Activated T-helper 2 cell treated with anti-CD3 and anti-CD28 coated beads, Interferon-gamma antibody, Interleukin-2, Interleukin-4, amounts not matched to agents 10 μg/mL and 5 μg/mL and 100 μg/mL, durations not matched to agents 14 hours and 24 hours and 36 hours (primary cell): ENCODE measurements around the gene GOLGA6C. TPM values are rescaled to one million over a fixed set of nuclear protein-coding genes. Genes with fewer than 3 reads are reported as not detected.
"Not testable (repeated sequence)": the region's sequence is repeated elsewhere in the genome, so short reads cannot be mapped to it uniquely, and the experiment has no call there.

Experiments
- DNase-seq: peaks from one replicate; pipeline ENCODE4 v3.0.0; 2021; ENCODE audit warnings: low spot score
- H3K27ac Mint-ChIP-seq: one replicate; pipeline ENCODE4 v1.8.0; 2021; ENCODE audit warnings: mixed read lengths
- H3K27me3 Mint-ChIP-seq: one replicate; pipeline ENCODE4 v1.8.0; 2021; ENCODE audit warnings: low read depth, mixed read lengths
- H3K36me3 Mint-ChIP-seq: one replicate; pipeline ENCODE4 v1.8.0; 2021; ENCODE audit warnings: low read depth, mixed read lengths
- H3K4me1 Mint-ChIP-seq: one replicate; pipeline ENCODE4 v1.8.0; 2021; ENCODE audit warnings: low read depth, mixed read lengths
- H3K4me3 Mint-ChIP-seq: one replicate; pipeline ENCODE4 v1.8.0; 2021; ENCODE audit warnings: low read depth, mild to moderate bottlenecking, moderate library complexity, mixed read lengths
- H3K9me3 Mint-ChIP-seq: one replicate; pipeline ENCODE4 v1.8.0; 2021; ENCODE audit warnings: mixed read lengths
- intact Hi-C: fragments of 100-400 bp; cut with micrococcal nuclease; formaldehyde crosslinking; loops from one replicate; pipeline ENCODE4 v1.15.1; 2023
- total RNA-seq: library from RNA; stranded (reverse); gene quantifications from 2 replicates; pipeline ENCODE4 v1.2.3, GENCODE V29; 2022

GOLGA6C gene
- total RNA-seq, 1 donor from 2014 or later: not detected

DNA sequence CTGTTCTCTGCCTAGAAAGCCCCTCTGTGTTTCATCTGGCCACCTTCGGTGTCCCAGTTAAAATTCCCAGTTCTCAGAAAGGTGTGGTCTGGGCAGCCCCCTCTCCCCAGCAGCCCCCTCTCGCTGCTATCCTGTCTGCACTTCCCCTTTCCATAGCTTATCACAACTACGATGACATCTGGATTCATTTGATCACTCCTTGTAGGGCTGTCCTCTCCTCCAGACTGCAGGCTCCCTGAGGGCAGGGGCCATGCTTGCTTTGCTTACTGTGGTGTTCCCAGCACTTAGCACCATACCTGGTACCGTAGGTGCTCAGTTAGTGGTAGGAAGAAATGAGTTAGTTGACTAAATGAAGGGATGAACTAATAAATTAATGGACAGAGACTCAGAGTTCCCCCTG, 26.3 kb upstream of the GOLGA6C start:
- no peaks in the 10 kb centered on the region for H3K4me1 Mint-ChIP-seq
- DNase-seq: no peak
- H3K27me3 Mint-ChIP-seq: peaks cover 3% of the 10 kb centered on the region
- H3K27ac Mint-ChIP-seq: no peak overlapping the region
- H3K36me3 Mint-ChIP-seq: no peaks in the 10 kb centered on the region
- no peaks in the 10 kb centered on the region for H3K9me3 Mint-ChIP-seq
- intact Hi-C loops: no loop called here
- no peak overlapping the region for H3K4me3 Mint-ChIP-seq

DNA sequence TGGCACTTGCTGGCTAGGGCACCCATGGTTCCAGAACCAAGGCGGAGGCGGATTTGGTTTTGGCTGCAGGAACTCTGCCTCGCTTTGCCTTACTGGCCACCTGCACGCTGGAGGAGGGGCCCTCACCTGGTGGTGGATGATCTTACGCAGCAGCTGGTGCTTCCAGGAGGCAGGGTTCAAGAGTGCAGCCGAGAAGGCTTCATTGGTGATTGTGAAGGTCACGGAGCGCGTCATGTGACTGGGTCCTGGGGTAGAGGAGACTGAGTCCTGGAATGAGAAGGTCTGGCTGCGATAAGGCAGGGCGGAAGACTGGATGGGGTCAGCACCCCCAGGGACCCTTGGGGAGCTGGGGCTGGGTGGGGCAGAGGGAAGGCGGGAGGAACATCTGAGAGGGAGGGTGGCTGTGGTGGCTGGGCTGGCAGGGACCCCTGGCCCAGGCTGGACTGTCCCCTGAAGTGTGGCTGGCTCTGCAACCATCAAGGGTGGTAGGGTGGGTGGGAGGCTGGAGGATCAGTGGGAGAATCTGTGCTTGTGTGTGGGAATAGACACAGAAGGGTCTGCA, 25.8 kb upstream of the GOLGA6C start:
- H3K27me3 Mint-ChIP-seq: peaks cover 3% of the 10 kb centered on the region
- no peak overlapping the region for H3K4me3 Mint-ChIP-seq
- no peak for DNase-seq
- H3K36me3 Mint-ChIP-seq: no peaks in the 10 kb centered on the region
- no peaks in the 10 kb centered on the region for H3K4me1 Mint-ChIP-seq
- intact Hi-C loops: no loop called here
- no peak overlapping the region for H3K27ac Mint-ChIP-seq
- H3K9me3 Mint-ChIP-seq: no peaks in the 10 kb centered on the region

DNA sequence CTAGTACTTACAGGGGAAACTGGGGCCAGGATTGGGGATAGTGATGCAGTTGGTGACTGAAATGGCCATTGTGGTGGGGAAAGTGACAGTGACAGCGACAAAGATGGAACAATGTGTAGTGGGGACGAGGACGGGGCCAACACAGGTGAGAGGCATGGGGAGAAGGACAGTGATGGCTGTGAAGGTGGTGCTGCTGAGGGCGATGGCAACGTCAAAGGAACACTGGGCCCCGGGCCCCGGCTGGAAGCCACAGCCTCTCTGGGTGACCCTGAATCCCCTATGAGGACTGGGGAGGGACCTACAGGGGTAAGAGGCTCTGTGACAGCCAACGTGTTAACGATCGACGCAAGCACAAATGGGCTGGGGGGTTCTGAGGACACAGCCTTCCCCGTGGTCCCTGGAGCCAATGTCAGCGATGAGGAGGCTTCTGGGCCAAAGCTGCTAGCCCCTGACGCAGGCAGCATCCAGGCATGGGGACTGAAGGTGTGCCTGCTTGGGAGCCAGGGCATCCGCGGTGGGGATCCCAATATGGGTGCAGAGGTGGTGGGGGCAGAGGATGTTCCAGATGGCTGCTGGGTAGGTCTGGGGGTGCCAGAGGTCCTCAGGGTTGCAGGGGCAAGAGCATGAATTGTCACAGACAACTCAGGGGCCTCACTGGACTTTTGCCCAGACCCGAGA, 25.2 kb upstream of the GOLGA6C start:
- no peak overlapping the region for H3K4me3 Mint-ChIP-seq
- no peak overlapping the region for H3K27ac Mint-ChIP-seq
- no peaks in the 10 kb centered on the region for H3K36me3 Mint-ChIP-seq
- no peak for DNase-seq
- H3K27me3 Mint-ChIP-seq: peaks cover 3% of the 10 kb centered on the region
- H3K9me3 Mint-ChIP-seq: no peaks in the 10 kb centered on the region
- no peaks in the 10 kb centered on the region for H3K4me1 Mint-ChIP-seq
- intact Hi-C loops: no loop called here

DNA sequence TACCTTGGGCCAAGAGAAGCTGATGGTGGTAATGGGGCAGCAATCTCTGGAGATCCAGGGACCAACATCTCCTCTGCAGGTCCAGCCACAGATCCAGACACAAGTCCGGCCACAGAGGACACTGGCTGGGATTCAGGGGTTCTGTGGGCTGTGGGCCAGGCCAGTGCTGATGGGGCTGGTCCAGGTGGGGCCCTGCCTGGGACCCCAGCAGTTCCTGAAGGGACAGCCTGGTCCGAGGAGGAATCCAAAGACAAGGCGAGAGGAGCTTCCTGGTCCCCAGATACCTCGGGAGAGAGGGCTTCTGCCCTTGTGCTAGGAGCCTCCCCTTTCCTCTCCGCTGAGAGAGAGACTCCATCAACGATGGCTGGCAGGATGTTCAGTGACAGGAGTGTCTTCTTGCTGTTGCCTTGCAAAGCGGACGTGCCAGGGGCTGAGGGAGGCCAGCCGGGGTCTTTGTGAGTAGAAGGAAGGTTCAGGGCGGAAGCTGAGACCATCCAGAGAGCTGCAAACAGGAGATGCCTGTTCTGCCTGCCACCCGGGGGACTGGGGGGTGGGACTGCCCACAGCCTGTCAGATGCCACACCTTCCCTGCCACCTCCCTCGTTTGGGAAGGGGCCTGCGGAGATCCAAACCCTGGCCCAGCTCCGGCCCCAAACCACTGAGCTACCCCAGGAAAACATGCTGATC, 24.5 kb upstream of the GOLGA6C start:
- DNase-seq: no peak
- intact Hi-C loops: no loop called here
- Mint-ChIP-seq H3K4me3 (no peak overlapping the region), H3K27ac (no peak overlapping the region), H3K9me3 (no peaks in the 10 kb centered on the region), H3K36me3 (no peaks in the 10 kb centered on the region), H3K4me1 (no peaks in the 10 kb centered on the region), H3K27me3 (peaks cover 3% of the 10 kb centered on the region)

DNA sequence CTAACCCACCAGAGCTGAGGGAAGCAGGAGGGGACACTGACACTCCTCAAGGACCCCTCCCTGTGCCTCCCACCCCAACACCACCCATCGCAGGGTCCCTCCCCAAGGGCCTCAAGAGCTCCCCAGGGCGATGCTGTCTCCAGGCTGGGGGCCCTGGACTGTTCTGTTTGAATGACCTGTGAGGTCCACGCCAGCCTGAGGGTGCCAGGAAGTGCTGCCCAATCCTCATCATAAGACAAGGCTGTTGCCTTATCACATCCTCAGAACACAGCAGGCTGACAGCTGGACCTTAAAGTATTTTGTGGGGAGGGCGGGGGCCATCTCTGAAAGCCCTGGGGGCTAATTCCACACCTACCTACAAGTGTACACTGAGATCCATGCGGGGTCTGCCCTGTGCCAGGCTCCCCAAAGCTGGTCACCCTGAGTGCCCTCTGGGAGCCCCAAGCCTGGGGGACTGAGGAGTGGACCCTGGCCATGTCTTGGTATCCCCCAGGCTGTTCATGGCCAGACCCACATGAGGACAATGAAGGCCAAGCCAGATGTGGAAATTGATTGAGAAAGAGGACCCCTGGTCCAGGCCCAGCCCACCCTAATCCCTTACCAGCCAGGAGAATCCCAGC, 23.8 kb upstream of the GOLGA6C start:
- H3K4me1 Mint-ChIP-seq: no peaks in the 10 kb centered on the region
- H3K27me3 Mint-ChIP-seq: peaks cover 6% of the 10 kb centered on the region
- no peak overlapping the region for H3K27ac Mint-ChIP-seq
- no peaks in the 10 kb centered on the region for H3K36me3 Mint-ChIP-seq
- DNase-seq: no peak
- intact Hi-C loops: no loop called here
- no peak overlapping the region for H3K4me3 Mint-ChIP-seq
- H3K9me3 Mint-ChIP-seq: no peaks in the 10 kb centered on the region

DNA sequence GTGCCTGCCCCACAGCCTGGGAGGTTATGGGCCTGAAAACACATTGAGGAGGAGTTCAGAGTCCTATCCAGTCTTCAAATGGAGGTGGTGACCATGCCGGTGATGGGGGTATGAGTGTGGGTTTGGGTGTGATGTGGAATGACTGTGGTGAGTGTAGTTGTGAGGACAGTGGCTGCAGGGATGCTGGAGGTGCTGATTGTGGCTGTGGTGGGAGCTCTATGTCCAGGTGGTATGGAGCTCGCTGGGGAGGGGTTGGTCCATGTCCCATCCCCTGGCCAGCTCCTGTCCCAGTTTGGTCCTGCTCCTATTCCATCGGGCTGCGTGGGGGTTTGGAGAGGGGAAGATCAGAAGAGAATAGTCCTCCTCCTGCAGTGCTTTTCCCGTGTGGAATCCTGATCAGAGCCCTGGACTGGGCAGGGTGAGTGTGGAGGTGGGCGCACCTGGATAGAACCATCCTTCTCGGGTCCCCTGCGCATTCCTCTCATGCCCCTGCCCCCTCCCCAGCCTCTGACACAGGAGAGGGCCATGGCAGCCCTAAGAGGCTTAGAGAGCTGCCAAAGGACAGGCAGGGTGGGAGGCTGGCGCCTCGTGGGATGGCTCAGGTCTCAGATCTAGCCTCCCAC, 23.0 kb upstream of the GOLGA6C start:
- Mint-ChIP-seq H3K27ac (no peak overlapping the region), H3K9me3 (no peaks in the 10 kb centered on the region), H3K27me3 (peaks cover 8% of the 10 kb centered on the region), H3K4me3 (no peak overlapping the region), H3K4me1 (no peaks in the 10 kb centered on the region), H3K36me3 (no peaks in the 10 kb centered on the region)
- no peak for DNase-seq
- intact Hi-C loops: no loop called here

DNA sequence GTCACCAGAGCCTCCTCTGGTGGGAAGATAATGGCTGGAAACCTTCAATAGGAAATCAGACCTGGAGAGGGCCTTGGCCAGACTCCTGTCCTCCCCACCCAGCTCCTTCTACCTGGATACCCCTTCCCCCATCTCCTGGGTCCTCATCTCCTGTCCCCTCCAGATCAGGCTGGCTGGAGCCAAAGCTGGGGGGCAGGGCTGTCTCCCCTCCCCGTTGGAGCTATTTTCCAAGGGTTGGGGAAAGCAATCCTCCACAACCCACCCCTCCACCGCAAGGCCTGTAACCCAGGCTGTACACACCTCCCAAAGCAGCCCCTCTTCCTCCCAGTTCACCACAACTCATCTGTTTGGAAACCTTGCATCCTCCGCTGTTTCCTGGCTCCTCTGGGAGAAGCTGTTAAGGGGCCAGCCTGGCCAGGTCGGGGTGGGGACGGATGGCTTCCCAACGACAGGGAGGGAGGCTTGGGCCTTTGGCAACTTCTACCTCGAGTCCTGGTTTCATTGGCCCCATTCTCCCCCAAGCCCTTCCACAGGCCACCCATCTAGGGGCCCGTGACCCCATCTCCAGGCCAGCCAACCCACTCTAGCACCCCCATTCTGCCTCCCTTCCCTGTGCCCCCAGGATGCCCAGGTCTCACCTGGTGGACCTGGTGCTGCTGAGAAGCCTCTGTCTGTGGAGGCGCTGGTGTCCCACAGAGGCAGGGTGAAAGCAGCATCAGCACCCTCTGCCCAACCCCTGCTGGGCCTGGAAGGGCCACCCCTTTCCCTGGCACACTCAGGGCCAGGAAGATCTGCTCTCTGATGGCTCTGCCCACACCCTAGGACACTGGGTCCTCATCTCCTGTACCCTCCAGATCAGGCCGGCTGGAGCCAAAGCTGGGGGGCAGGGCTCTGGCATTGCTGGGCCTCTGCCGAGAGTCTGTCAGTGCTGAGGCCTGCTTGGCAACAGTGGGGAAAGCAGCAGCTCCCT, 22.1 kb upstream of the GOLGA6C start:
- no peak for DNase-seq
- Mint-ChIP-seq H3K36me3 (no peaks in the 10 kb centered on the region), H3K4me1 (no peaks in the 10 kb centered on the region), H3K9me3 (no peaks in the 10 kb centered on the region), H3K4me3 (no peak overlapping the region), H3K27ac (no peak overlapping the region), H3K27me3 (peaks cover 11% of the 10 kb centered on the region)
- intact Hi-C loops: no loop called here

DNA sequence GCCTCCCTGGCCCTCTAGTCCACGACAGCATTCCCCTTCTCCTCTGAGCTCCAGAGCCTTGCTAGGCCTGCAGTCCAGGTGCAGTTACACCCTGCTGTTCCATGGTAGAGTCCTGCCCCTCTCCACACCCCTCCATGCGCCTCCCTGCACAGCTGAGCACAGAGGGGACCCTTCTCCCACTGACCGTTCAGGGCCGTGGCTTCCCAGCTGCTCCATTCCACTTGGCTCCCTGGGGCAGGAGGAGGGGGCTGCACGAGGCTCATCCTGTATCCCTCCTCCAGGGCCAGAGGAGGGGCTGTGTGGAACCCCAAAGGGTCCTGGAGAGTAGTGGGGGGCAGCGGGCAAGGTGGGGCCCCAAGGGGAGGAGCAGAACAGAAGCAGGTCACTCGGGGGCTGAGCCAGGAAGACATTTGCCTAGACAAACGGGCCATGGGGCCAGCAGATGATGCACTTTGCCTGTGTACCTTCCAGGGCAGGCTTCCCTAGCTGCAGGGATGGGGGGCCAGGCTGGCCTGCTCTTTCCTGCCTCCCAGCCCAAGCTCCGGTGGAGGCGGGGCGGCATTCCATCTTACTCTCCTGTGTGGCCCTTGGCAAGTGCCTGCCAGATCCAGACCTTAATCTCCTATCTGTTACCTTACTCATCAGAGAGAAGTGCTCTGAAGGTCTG, 20.7 kb upstream of the GOLGA6C start:
- H3K4me3 Mint-ChIP-seq: no peak overlapping the region
- H3K9me3 Mint-ChIP-seq: no peaks in the 10 kb centered on the region
- DNase-seq: no peak
- intact Hi-C loops: no loop called here
- peaks cover 13% of the 10 kb centered on the region for H3K27me3 Mint-ChIP-seq
- H3K36me3 Mint-ChIP-seq: no peaks in the 10 kb centered on the region
- no peak overlapping the region for H3K27ac Mint-ChIP-seq
- H3K4me1 Mint-ChIP-seq: no peaks in the 10 kb centered on the region

DNA sequence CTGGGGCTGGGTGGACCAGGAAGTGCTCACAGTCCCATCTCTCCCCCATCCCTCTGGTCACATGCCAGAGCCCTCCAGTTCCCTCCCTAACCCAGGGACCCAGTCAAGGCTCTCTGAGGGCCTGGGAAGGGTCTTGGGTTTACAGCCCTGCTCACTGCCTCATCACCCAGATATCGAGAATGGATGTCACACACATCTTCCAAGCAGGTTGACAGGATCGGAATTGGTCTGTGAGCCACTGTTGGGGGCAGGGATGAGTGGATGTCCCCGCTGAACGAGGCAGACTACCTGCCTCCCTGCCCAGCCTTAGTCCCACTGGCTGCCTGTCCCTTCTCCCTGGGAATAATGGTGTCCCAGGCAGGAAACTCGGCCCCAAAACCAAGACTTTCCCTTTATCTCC, 20.0 kb upstream of the GOLGA6C start:
- Mint-ChIP-seq H3K9me3 (no peaks in the 10 kb centered on the region), H3K27ac (no peak overlapping the region), H3K4me3 (no peak overlapping the region), H3K27me3 (peaks cover 10% of the 10 kb centered on the region), H3K36me3 (no peaks in the 10 kb centered on the region), H3K4me1 (no peaks in the 10 kb centered on the region)
- DNase-seq: no peak
- intact Hi-C loops: no loop called here

DNA sequence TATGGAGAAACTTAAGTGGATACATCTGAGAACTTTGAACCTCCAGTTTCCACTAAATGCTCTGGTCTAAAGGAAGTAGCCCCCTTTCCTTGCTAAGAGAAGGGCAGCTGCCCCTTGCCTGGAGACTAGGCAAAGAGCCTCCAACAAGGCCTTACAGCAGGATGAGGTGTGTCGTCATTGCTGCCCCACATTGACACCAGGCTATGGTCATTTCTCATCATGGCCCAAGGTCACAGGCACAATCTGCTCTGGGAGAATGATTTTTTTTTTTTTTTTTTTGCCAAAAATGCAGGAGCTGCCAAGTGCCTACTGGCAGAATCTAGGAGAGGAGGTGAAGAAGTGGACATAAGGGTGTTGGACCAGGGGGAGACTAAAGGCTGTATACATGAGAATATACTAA, 12.4 kb upstream of the GOLGA6C start:
- intact Hi-C loops, DNase-seq, H3K4me1 Mint-ChIP-seq, H3K9me3 Mint-ChIP-seq, H3K4me3 Mint-ChIP-seq, H3K27ac Mint-ChIP-seq, H3K36me3 Mint-ChIP-seq: not testable (repeated sequence)
- H3K27me3 Mint-ChIP-seq: peaks cover 24% of the 10 kb centered on the region

DNA sequence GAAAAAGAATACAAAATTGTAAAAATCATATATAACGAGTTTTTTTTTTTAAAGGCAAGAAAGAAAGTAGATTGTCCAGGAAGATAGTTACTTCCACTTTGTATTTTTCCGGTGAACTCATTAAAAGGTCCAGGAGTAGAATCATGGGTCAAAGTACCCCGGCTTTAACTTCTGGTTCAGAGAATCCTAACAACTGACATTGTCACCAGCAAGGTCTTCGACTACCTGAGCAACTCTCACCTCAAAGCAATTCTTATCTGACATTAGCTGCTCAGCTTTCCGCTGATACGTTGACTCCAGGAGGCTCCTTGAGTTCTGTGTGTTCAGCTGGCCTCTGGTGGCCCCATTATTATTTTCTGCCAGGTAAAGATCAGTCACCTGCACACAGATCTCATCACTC, 9.1 kb upstream of the GOLGA6C start:
- H3K9me3 Mint-ChIP-seq, H3K36me3 Mint-ChIP-seq, DNase-seq, H3K27ac Mint-ChIP-seq, H3K4me1 Mint-ChIP-seq, H3K4me3 Mint-ChIP-seq, intact Hi-C loops: not testable (repeated sequence)
- peaks cover 26% of the 10 kb centered on the region for H3K27me3 Mint-ChIP-seq

DNA sequence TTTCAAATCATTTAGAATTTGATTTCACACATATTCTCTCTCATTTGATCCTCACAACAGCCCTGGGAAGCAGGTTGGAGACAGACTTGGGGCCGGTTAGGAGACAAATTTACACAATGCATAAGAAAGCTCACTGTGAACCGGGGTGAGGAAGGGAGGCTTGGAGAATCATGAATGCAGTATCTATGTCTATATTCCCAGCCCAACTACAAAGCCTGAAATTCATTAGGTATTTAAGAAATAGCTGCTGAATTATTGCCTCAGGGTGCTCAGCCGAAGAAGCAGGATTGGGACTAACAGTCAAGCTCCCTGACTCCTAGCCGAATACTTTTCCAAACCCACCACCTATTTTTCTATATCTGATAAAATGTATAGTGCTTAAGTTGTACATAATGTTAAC, 8.4 kb upstream of the GOLGA6C start:
- no peaks in the 10 kb centered on the region for H3K4me1 Mint-ChIP-seq
- H3K36me3 Mint-ChIP-seq: no peaks in the 10 kb centered on the region
- intact Hi-C loops: no loop called here
- H3K9me3 Mint-ChIP-seq: no peaks in the 10 kb centered on the region
- H3K4me3 Mint-ChIP-seq: no peak overlapping the region
- peaks cover 26% of the 10 kb centered on the region for H3K27me3 Mint-ChIP-seq
- DNase-seq: no peak
- no peak overlapping the region for H3K27ac Mint-ChIP-seq
